GM06990 (cell line): ENCODE measurements around the gene CD48.

Experiments
- DNase-seq: peaks from one replicate; pipeline ENCODE4 v3.0.0-alpha.2; 2011; ENCODE audit not compliant: insufficient read length; ENCODE audit errors: extremely low read depth
- H3K27me3 ChIP-seq: replicated peaks from 2 replicates; pipeline ENCODE4 v1.6.0; 2011; ENCODE audit warnings: low read length; ENCODE audit not compliant: control insufficient read depth, insufficient read depth
- H3K36me3 ChIP-seq: 2 replicates; pipeline ENCODE4 v1.5.1; 2011; ENCODE audit warnings: low read length; ENCODE audit not compliant: control insufficient read depth, insufficient read depth
- H3K4me3 ChIP-seq: replicated peaks from 2 replicates; pipeline ENCODE4 v1.5.1; 2011; ENCODE audit warnings: low read depth, mild to moderate bottlenecking, control low read depth, low read length
- CTCF ChIP-seq: IDR thresholded peaks from 2 replicates; pipeline ENCODE4 v1.5.1; 2011; ENCODE audit warnings: low read length, control low read depth, mild to moderate bottlenecking, inconsistent platforms; ENCODE audit not compliant: insufficient read depth, poor library complexity, severe bottlenecking

Gene CD48

GRCh38 chr1:160755911-160756848 is 44.6 kb upstream of the CD48 start:
- no peak overlapping the region for H3K4me3 ChIP-seq

GRCh38 chr1:160755461-160755860 is 43.8 kb upstream of the CD48 start:
- Histone ChIP-seq H3K36me3 (peaks cover 17% of the 10 kb centered on the region), H3K27me3 (no peaks in the 10 kb centered on the region), H3K4me3 (no peak overlapping the region)
- no peak for DNase-seq
- TF ChIP-seq CTCF = no peak

More at GRCh38 chr1:160755911-160756848, 44.6 kb upstream of the CD48 start:
- TF ChIP-seq CTCF = no peak
- H3K27me3 ChIP-seq = no peaks in the 10 kb centered on the region
- DNase-seq = no peak
- peaks cover 12% of the 10 kb centered on the region for H3K36me3 ChIP-seq

GRCh38 chr1:160753594-160753993 is 42.0 kb upstream of the CD48 start:
- Histone ChIP-seq H3K36me3 (peaks cover 31% of the 10 kb centered on the region), H3K27me3 (no peaks in the 10 kb centered on the region), H3K4me3 (no peak overlapping the region)
- no peak for DNase-seq
- TF ChIP-seq CTCF = no peak

- H3K36me3 ChIP-seq = peaks cover 38% of the 10 kb centered on the region
- no peak for TF ChIP-seq CTCF
- H3K4me3 ChIP-seq = no peak overlapping the region
- H3K27me3 ChIP-seq = no peaks in the 10 kb centered on the region
- DNase-seq = no peak
Measured at GRCh38 chr1:160752924-160753323, 41.3 kb upstream of the CD48 start.

GRCh38 chr1:160752406-160752805 is 40.8 kb upstream of the CD48 start:
- TF ChIP-seq CTCF = no peak
- peaks cover 40% of the 10 kb centered on the region for H3K36me3 ChIP-seq
- H3K4me3 ChIP-seq = no peak overlapping the region
- DNase-seq = no peak
- H3K27me3 ChIP-seq = no peaks in the 10 kb centered on the region
